HG03280 (cell line): ENCODE measurements around the gene IVL.

Experiments
- ATAC-seq: cut with Tn5 transposase; IDR thresholded peaks from one replicate; pipeline ENCODE4 v1.9.1; 2021; ENCODE audit warnings: mild to moderate bottlenecking, moderate library complexity; ENCODE audit not compliant: unreplicated experiment

IVL gene

DNA sequence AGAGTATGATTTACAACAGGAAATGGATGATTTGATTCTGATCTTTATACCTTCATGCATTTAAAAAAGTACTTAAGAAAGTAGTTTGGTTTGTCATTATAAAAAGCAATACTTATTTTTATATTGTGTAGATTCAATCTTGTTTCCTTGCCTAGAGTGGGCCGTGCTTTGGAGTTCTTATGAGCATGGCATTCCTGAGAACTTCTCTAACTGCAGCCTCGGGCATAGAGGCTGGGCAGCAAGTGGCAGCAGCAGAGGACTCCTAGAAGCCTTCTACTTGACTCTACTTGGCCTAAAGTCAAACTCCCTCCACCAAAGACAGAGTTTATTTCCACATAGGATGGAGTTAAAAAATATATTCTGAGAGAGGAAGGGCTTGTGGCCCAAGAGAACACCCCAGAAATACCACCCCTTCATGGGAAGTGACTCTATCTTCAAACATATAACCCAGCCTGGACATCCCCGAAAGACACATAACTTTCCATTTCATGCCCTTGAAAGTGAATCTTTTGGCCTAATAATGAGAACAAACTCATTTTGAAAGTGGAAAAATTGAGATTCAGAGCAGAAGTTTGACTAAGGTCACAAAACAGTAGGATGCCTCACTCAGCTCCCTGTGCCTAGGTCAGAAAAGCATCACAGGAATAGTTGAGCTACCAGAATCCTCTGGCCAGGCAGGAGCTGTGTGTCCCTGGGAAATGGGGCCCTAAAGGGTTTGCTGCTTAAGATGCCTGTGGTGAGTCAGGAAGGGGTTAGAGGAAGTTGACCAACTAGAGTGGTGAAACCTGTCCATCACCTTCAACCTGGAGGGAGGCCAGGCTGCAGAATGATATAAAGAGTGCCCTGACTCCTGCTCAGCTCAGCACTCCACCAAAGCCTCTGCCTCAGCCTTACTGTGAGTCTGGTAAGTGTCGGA lies at the start of gene IVL:
IVL (plus strand) TSS at position 861 of the 916 bp plus-strand sequence. CDS start 1,252 bp downstream, outside the sequence.
- ATAC-seq = no peak

DNA sequence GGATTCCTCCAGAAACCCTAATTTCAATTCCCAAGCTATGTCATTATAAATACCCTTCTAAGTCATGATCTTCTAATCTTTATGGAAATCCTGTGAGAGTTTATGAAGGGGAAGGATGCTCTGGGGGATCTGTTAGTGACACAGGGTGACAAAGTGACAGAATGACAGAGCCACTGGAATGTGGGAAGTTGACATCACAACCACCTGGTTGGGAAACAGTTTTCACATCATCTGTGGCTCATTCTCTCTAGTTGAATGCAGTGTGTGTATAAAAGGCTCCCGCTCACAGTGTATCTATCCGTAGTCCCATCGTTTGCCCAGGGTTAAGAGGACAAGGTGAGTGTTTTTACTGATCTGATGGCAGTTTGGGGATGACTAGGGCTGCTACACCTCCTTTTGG lies 48.6 kb upstream of the IVL start, which contains the start of gene LCE7A:
LCE7A (plus strand) TSS at position 301 of the 400 bp plus-strand sequence. CDS start 702 bp downstream, outside the sequence.
- no peak for ATAC-seq

DNA sequence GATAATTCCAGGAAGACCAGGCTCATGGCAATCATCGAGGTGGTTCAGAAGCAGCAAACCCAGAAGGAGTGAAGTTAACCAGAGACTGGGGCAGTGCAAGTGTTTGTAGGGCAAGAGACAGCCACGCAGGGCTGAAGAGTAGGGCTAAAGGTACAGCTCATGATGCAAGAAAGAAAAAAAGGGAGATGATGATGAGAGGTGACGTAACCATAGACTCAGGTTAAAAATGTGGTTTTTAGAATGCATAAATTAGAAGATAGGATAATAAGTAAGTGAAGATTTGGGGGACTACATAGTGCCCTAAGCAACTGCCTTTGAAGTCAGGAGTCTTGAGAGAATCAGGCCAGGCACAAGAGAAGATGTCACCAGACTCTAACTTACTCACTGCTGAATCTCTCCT lies 48.2 kb upstream of the IVL start:
- no peak for ATAC-seq

DNA sequence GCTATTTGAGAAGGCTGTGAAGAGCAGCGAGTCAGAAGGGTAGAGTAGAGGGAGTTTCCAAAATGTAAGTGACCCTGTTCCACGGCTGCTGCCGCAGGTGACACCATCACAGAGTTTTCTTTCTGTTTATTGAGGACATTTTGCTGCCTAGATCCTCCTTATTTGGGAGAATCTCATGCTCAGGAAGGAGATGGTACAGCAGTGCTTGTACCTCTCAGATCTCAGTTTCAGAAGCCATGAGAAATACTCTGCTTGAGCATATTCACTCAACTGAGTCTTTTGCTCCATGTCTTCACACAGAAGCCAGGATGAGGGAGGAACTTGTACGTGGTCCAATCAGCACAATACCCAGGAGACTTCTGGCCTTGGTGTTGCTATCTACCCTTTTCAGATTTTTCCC lies 47.0 kb upstream of the IVL start:
- ATAC-seq = no peak

DNA sequence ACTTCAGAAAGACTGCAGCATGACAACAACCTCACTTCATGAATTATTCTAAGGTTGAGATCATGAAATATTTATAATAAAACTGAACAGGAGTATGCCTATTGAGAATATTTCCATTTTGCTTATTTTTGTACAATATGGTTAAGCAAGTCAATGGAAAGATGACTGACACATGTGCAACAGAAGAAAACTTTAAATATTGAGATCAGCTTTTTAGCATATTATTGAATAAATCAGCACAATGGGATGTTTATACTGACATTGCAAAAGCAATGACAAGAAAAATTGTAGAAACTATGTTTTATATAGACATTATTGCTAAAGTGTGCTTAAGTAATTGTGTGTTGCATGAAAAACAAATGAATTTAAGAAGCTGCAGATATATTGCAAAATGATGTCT lies 43.9 kb upstream of the IVL start:
- ATAC-seq = no peak

- no peak for ATAC-seq
Measured at GRCh38 chr1:152866321-152866720, 42.0 kb upstream of the IVL start.

DNA sequence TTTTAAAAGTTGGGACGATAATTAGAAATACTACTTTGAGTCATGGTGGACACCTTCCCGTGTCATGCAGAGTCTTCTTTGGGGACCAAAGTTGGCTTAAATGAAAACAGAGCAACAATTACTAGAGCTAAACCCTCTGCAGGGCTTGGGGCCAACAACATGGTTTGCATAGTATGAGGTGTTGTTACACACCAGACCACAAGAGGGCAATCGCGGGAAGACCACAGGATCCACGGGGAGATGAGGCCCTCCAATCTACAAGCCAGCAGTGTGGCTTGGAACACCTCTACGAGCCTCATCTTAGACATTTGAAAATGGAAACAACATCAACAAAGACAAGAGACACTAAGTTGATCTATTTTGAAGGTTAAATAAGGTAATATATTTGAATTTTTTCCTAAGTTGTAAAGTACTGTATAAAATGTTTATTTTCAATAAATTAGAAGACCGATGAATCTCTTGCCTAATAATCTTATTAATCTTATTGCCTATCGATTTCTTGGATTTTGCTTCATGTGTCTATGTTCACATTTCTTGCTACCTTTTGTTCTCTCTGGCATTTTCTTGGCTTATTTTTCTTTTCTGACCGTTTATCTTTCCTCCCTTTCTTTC lies 38.4 kb upstream of the IVL start:
- ATAC-seq = no peak

DNA sequence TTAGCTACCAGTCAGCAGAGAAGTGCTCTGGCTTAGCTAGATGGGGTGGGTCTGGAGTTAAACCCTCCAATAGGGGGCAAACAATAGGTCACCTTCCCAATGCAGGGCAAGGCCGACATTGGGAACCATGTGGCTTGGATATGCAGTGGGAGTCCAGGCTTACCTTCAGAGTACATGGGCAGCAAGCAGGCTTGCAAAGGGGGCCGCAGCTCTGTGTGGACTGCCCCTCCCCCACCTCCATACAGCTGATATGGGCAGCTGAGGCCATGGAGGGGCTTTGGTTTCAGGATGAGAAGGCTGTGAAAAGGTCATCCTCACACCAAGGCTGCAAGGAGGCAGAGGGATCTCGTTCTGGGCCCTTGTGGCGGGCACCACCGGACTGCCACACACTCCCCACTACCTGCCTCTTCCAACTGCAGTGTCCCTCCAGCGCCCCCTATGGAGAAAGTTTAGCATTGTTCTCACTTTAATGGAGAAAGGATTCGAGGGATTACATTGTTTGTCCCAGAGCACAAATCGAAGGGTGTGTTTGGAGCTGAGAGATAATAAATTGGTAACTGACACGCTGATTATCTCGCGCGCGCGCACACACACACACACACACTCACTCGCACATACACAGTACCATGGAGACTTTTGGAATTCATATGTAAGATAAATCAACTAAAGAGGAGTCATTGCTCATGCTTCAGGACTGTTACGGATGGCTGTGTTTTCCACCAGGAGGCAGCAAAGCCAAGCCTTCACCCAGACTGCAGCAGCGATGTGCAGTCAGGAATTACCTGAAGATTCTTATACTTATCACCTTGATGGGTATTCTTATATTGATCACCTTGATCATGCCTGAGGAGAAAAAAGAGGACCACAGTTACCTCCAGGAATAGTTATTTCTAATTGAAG lies 37.3 kb upstream of the IVL start:
- ATAC-seq = no peak

DNA sequence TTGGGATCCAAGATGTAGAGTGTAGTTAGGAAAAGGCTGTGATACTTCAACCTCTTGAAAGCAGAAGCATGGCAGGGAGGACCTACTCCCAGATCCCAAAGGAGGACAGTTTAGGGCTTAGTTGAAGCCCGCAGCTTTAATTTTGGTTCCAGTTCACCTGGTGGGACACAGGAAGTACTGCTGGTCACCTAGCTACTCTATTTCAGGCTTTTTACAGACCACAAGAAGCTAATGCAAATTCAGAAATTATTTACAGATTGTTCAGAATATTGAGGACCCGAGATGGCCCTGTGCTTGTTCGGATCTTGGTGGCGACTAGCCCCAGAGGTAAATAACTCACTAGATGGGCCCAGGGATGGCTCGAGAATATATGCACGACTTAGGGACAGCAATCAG lies 36.6 kb upstream of the IVL start:
- ATAC-seq = no peak

- no peak for ATAC-seq
Measured at GRCh38 chr1:152873495-152873894, 34.9 kb upstream of the IVL start.

GRCh38 chr1:152876827-152877226 lies 31.5 kb upstream of the IVL start:
- no peak for ATAC-seq

- no peak for ATAC-seq
Measured at GRCh38 chr1:152878042-152878441, 30.3 kb upstream of the IVL start, which contains the start of gene SMCP. Gene SMCP, plus strand, starts transcription at chr1:152878322. Its CDS starts 6,101 bp downstream, at chr1:152884423.

- no peak for ATAC-seq
Measured at GRCh38 chr1:152879559-152880198, 28.7 kb upstream of the IVL start.

DNA sequence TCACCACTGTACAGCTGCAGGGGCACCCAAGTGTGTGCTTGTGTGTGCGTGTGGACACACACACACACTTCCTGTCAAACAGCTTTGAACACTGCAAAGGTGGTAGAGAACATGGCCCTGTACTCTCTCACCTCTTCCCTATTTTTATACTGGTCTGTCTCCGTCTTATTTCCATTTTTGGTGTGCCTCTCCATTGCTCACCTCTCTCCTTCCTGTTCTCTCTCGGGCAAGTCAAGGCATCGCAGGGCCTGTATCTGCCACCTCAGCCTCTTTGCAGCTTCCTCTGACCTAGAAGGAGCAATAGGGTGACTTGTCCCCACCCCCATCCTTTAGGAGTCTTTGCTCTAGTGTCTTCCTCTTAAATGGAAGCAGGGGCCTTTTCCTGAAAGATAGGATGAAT lies 28.0 kb upstream of the IVL start:
- ATAC-seq = no peak

DNA sequence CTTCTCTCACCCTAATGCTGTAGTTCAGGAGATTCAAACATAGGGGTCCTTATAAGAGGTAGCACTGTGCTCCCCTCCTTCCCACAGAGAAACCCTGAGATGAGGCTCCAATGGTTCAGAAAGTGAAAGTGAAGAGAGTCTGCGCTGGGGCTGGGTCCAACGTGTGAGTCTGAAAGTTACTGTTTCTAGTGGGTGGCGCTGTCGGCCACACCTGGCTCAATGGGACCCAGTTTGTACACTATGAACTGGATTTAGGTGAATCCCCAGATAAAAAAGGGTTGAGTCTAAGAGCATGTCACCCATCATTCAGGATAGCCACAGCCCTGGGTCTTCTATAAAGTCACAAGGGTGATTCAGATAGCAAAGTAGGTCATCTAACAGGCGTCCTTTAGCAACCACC lies 27.4 kb upstream of the IVL start:
- no peak for ATAC-seq

- no peak for ATAC-seq
Measured at GRCh38 chr1:152884085-152884484, 24.3 kb upstream of the IVL start.

DNA sequence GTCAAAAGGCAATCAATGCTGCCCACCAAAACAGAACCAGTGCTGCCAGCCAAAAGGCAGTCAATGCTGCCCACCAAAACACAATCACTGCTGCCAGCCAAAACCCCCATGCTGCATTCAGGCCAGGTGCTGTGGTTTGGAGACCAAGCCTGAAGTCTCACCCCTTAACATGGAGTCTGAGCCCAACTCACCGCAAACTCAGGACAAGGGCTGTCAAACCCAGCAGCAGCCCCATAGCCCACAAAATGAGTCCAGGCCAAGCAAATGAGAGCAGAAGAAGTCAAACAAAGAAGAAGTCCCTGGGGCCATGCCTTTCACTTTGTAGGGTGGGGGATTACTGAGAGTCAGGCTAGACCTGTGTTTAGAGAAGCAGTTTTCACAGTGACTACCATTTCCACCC lies 23.8 kb upstream of the IVL start:
- ATAC-seq = no peak

- ATAC-seq = no peak
Measured at GRCh38 chr1:152884966-152885624, 23.3 kb upstream of the IVL start.

DNA sequence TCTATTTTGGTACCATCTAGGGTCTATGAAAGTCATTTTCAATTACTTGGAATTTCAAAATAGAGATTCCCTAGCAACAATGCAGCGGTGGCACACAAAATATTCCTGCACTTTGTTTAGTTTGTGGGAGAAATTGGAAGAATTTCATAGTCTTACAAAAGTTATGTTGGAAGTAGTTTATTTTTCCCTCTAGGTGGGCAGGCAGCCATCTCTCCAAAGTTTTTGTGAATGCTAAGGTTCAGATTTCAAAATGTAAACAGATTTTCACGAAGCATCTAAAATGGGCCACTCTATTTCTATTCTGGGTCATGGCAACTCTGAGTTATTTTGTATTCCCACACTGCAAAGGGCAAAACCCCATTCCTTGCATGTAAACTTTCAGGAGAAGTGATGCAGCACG lies 22.3 kb upstream of the IVL start:
- ATAC-seq = no peak

- ATAC-seq = no peak
Measured at GRCh38 chr1:152886758-152887409, 21.5 kb upstream of the IVL start.
